Lung (tissue), 12 donors: Measurements from ENCODE around the gene AGER. TPM values are rescaled to one million over a fixed set of nuclear protein-coding genes. Genes with fewer than 3 reads are reported as not detected.

Experiments
- ATAC-seq: fragments of 200-7000 bp; cut with Tn5 transposase; one replicate; pipeline ENCODE4 v1.9.1; 2020; ENCODE audit warnings: moderate number of reproducible peaks; ENCODE audit not compliant: insufficient read depth, low FRiP score
- DNase-seq, 3 donors: peaks; one replicate each; pipeline ENCODE4 v3.0.0-alpha.2; 2013 to 2017
- H3K27ac ChIP-seq, 2 donors: one replicate each; pipeline ENCODE4 v1.5.1; 2013; ENCODE audit warnings: mild to moderate bottlenecking in 2 of 2, moderate library complexity in 2 of 2, control low read depth in 1 of 2, inconsistent platforms in 1 of 2, low read depth in 1 of 2, low read length in 1 of 2
- H3K27me3 ChIP-seq, 3 donors: one replicate each; pipeline ENCODE4 v1.5.1; 2013; ENCODE audit warnings: low read length in 2 of 3; ENCODE audit not compliant: control insufficient read depth in 3 of 3, insufficient read depth in 3 of 3
- H3K36me3 ChIP-seq, 4 donors: one replicate each; pipeline ENCODE4 v1.5.1; 2013; ENCODE audit warnings: low read length in 4 of 4, mild to moderate bottlenecking in 1 of 4, moderate library complexity in 1 of 4; ENCODE audit not compliant: control insufficient read depth in 4 of 4, insufficient read depth in 4 of 4
- H3K4me1 ChIP-seq, 5 donors: one replicate each; pipeline ENCODE4 v1.5.1; 2013; ENCODE audit warnings: low read length in 5 of 5, mild to moderate bottlenecking in 2 of 5, moderate library complexity in 1 of 5; ENCODE audit not compliant: control insufficient read depth in 5 of 5, insufficient read depth in 5 of 5
- H3K4me3 ChIP-seq: one replicate; pipeline ENCODE4 v1.5.1; 2013; ENCODE audit warnings: mild to moderate bottlenecking, control low read depth, moderate library complexity
- H3K9ac ChIP-seq, 2 donors: one replicate each; pipeline ENCODE4 v1.5.1; 2013; ENCODE audit warnings: low read length in 2 of 2, control low read depth in 1 of 2; ENCODE audit not compliant: insufficient read depth in 1 of 2
- H3K9me3 ChIP-seq, 4 donors: one replicate each; pipeline ENCODE4 v1.5.1; 2013; ENCODE audit warnings: low read length in 3 of 4, mild to moderate bottlenecking in 1 of 4, moderate library complexity in 1 of 4; ENCODE audit not compliant: control insufficient read depth in 4 of 4, insufficient read depth in 3 of 4
- CTCF ChIP-seq: IDR thresholded peaks from 2 replicates; pipeline ENCODE4 v1.5.1; 2012; ENCODE audit warnings: mild to moderate bottlenecking; ENCODE audit errors: control extremely low read depth, extremely low read depth
- WGBS, 2 donors: extraction: QIAGEN DNeasy Blood & Tissue Kit; methylation state at CpG; one replicate each; pipeline ENCODE4 v1.1.7; 2013; 5-methylcytosine and 5-hydroxymethylcytosine counted together
- polyA plus RNA-seq, 2 donors: library from polyadenylated mRNA; stranded (reverse); fragments of 200-250 nt; gene quantifications; one replicate each; pipeline ENCODE4 v1.2.1, GENCODE V29; 2013
- total RNA-seq, 2 donors: library from RNA; depleted of rRNA in 1 of 2; stranded (reverse); fragments of >200 nt in 1 of 2; gene quantifications; one replicate each; pipeline ENCODE4 v1.2.1, GENCODE V29; 2014 to 2021
- donor health status: control.
- donor health status: control.
- donor health status: Bipolar disorder and iron deficiency.
- donor health status: healthy.
- donor health status: DM: yes; HTN: yes; CAD: no.

The AGER gene
- total and polyA plus RNA-seq, 4 donors = 178 to 1,487 (median 347) TPM

GRCh38 chr6:32203426-32204267 is 19.6 kb upstream of the AGER start:
- WGBS, 2 donors = 82 to 90% methylated on average over 9 of the region's 9 CpGs
- Histone ChIP-seq H3K27ac (no peak overlapping the region), H3K36me3 (peaks cover 0 to 4% (median 0%) of the 10 kb centered on the region in 4 donors), H3K9me3 (peaks cover 0 to 2% (median 0%) of the 10 kb centered on the region in 4 donors), H3K9ac (no peak overlapping the region), H3K4me1 (no peaks in the 10 kb centered on the region), H3K27me3 (no peaks in the 10 kb centered on the region), H3K4me3 (no peak overlapping the region)
- ATAC-seq (no peak), DNase-seq (no peak)
- no peak for TF ChIP-seq CTCF

- Histone ChIP-seq H3K9ac (no peak overlapping the region), H3K9me3 (peaks cover 0 to 2% (median 0%) of the 10 kb centered on the region in 4 donors), H3K27ac (no peak overlapping the region), H3K4me3 (no peak overlapping the region), H3K4me1 (peaks cover 0 to 5% (median 0%) of the 10 kb centered on the region in 5 donors), H3K36me3 (peaks cover 0 to 4% (median 0%) of the 10 kb centered on the region in 4 donors), H3K27me3 (no peaks in the 10 kb centered on the region)
- no peak for TF ChIP-seq CTCF
- no peak for ATAC-seq
- WGBS, 2 donors = 87 to 88% methylated on average over 9 of the region's 9 CpGs
- DNase-seq = no peak
Measured at GRCh38 chr6:32202186-32202585, 18.1 kb upstream of the AGER start.

- DNase-seq (no peak), ATAC-seq (no peak)
- Histone ChIP-seq H3K9ac (no peak overlapping the region), H3K36me3 (peaks cover 0 to 4% (median 0%) of the 10 kb centered on the region in 4 donors), H3K27ac (no peak overlapping the region), H3K4me3 (no peak overlapping the region), H3K27me3 (no peaks in the 10 kb centered on the region), H3K9me3 (peaks cover 0 to 2% (median 0%) of the 10 kb centered on the region in 4 donors), H3K4me1 (peaks cover 0 to 12% (median 5%) of the 10 kb centered on the region in 5 donors)
- WGBS, 2 donors = 92 to 95% methylated on average over 13 of the region's 13 CpGs
- TF ChIP-seq CTCF = no peak
Measured at GRCh38 chr6:32200711-32201475, 16.8 kb upstream of the AGER start.
